K562 (cell line): ENCODE data around the gene ZNF804A. TPM values are rescaled to one million over a fixed set of nuclear protein-coding genes. Genes with fewer than 3 reads are reported as not detected.

Experiments
- ATAC-seq: fragments of 200-7000 bp; cut with Tn5 transposase; 3 replicates; pipeline ENCODE4 v1.9.1; 2020; ENCODE audit warnings: moderate library complexity
- BruUV-seq: library from RNA; stranded (reverse); fragments of 400-500 nt; replicated peaks from 2 replicates; lab custom pipeline; 2021; lab: Mats Ljungman, UMichigan
- CTCF ChIA-PET: fragments of 300-600 bp; formaldehyde crosslinking; extraction: SDS; loops from one replicate; lab custom pipeline; 2021; ENCODE audit warnings: low intra/inter-chr PET ratio; lab: Yijun Ruan, JAX
- POLR2A ChIA-PET: fragments of 300-600, 350-650 bp; sonication (Branson Sonifier 250); formaldehyde crosslinking; extraction: SDS; loops from one replicate; lab custom pipeline; 2021; ENCODE audit warnings: antibody characterized with exemption, inconsistent platforms; lab: Yijun Ruan, JAX
- DNase-seq, 4 experiments: peaks; one replicate each; pipeline versions ENCODE4 v3.0.0 to v3.0.0-alpha.2; 2011 to 2018; ENCODE audit warnings: low spot score in 3 of 4, mixed read lengths in 3 of 4; ENCODE audit errors: extremely low read depth in 1 of 4
- FAIRE-seq: peaks from 2 replicates; lab custom pipeline; 2011; peaks lifted over from hg19 to GRCh38; lab: Jason Lieb, UNC
- H2AFZ ChIP-seq: 2 replicates; pipeline ENCODE4 v1.6.0; 2011; ENCODE audit warnings: low read depth, low read length, control low read depth, inconsistent platforms
- H3K27ac ChIP-seq: fragments of 200-600 bp; 3 replicates; pipeline ENCODE4 v1.8.0; 2011; ENCODE audit warnings: low read depth, mild to moderate bottlenecking, control low read depth, inconsistent platforms, low read length, moderate library complexity, mixed read lengths; ENCODE audit errors: extremely low read depth
- H3K27me3 ChIP-seq, 2 experiments: fragments of 300-600 bp in 1 of 2; 2 replicates in 1 of 2; 3 replicates in 1 of 2; pipeline versions ENCODE4 v1.6.0 to v1.8.0; 2011; ENCODE audit warnings: inconsistent platforms in 2 of 2, low read length in 2 of 2, mild to moderate bottlenecking in 1 of 2, mixed read lengths in 1 of 2, moderate library complexity in 1 of 2; ENCODE audit not compliant: control insufficient read depth in 2 of 2, insufficient read depth in 2 of 2
- H3K36me3 ChIP-seq: fragments of 300-600 bp; 3 replicates; pipeline ENCODE4 v1.8.0; 2011; ENCODE audit warnings: mild to moderate bottlenecking, low read length, inconsistent platforms; ENCODE audit not compliant: control insufficient read depth, insufficient read depth
- H3K4me1 ChIP-seq, 2 experiments: fragments of 200-600 bp in 1 of 2; replicated peaks in 1 of 2; 2 replicates in 1 of 2; 3 replicates in 1 of 2; pipeline versions ENCODE4 v1.5.1 to v1.8.0; 2011; ENCODE audit warnings: inconsistent platforms in 2 of 2, low read length in 2 of 2, mild to moderate bottlenecking in 1 of 2, mixed read lengths in 1 of 2, moderate library complexity in 1 of 2; ENCODE audit not compliant: control insufficient read depth in 2 of 2, insufficient read depth in 2 of 2
- H3K4me2 ChIP-seq: 2 replicates; pipeline ENCODE4 v1.6.1; 2011; ENCODE audit warnings: low read length, control low read depth, inconsistent platforms, mixed read lengths; ENCODE audit not compliant: insufficient read depth
- H3K4me3 ChIP-seq: fragments of 200-600 bp; sonication (generic), shearing (Covaris generic); 2 replicates; pipeline ENCODE4 v1.5.1; 2016; ENCODE audit warnings: control low read depth, inconsistent platforms
- H3K79me2 ChIP-seq: fragments of 200-600 bp; 3 replicates; pipeline ENCODE4 v1.8.0; 2011; ENCODE audit warnings: low read length, inconsistent platforms; ENCODE audit not compliant: control insufficient read depth, insufficient read depth
- H3K9ac ChIP-seq, 2 experiments: 2 replicates each; pipeline versions ENCODE4 v1.6.0 to v1.6.1; 2011; ENCODE audit warnings: low read depth in 2 of 2, low read length in 2 of 2, control low read depth in 1 of 2, inconsistent platforms in 1 of 2, mild to moderate bottlenecking in 1 of 2, mixed read lengths in 1 of 2; ENCODE audit not compliant: insufficient read depth in 1 of 2
- H3K9me1 ChIP-seq: one replicate; pipeline ENCODE4 v1.6.0; 2011; ENCODE audit warnings: inconsistent platforms, mild to moderate bottlenecking, low read length, moderate library complexity; ENCODE audit not compliant: control insufficient read depth, insufficient read depth
- H3K9me3 ChIP-seq: replicated peaks from 2 replicates; pipeline ENCODE4 v1.5.1; 2011; ENCODE audit warnings: low read depth, low read length, inconsistent platforms; ENCODE audit not compliant: control insufficient read depth, insufficient read depth
- H4K20me1 ChIP-seq: replicated peaks from 2 replicates; pipeline ENCODE4 v1.6.1; 2011; ENCODE audit warnings: low read length, inconsistent platforms, mixed read lengths; ENCODE audit not compliant: control insufficient read depth, insufficient read depth
- COPS2 ChIP-seq: fragments of 450-650 bp; conservative IDR thresholded peaks from 2 replicates; pipeline ENCODE4 v1.6.1; 2016; ENCODE audit warnings: mild to moderate bottlenecking, moderate library complexity
- FOSL1 ChIP-seq: fragments of 200-800 bp; sonication (Bioruptor generic); conservative IDR thresholded peaks from 2 replicates; pipeline ENCODE4 v1.6.1; 2016; ENCODE audit warnings: missing genetic modification characterization, missing compliant biosample characterization
- GTF2A2 ChIP-seq: IDR thresholded peaks from 2 replicates; pipeline ENCODE4 v1.6.1; 2016; ENCODE audit warnings: mild to moderate bottlenecking, missing genetic modification characterization, missing compliant biosample characterization
- KLF16 ChIP-seq: IDR thresholded peaks from 2 replicates; pipeline ENCODE4 v1.6.1; 2016; ENCODE audit warnings: antibody characterized with exemption
- MNT ChIP-seq, 2 experiments: fragments of 450-650 bp; conservative IDR thresholded peaks; 2 replicates each; pipeline ENCODE4 v1.6.1; 2017; ENCODE audit warnings: mild to moderate bottlenecking in 2 of 2, moderate library complexity in 2 of 2
- PTRF ChIP-seq: fragments of 450-650 bp; IDR thresholded peaks from 2 replicates; pipeline ENCODE4 v1.6.1; 2016; ENCODE audit warnings: mild to moderate bottlenecking, missing genetic modification characterization, missing compliant biosample characterization
- SOX6 ChIP-seq: fragments of 450-650 bp; IDR thresholded peaks from 2 replicates; pipeline ENCODE4 v1.6.1; 2014; ENCODE audit warnings: mild to moderate bottlenecking
- TCF7L2 ChIP-seq: fragments of 150-350 bp; IDR thresholded peaks from 2 replicates; pipeline ENCODE4 v1.6.1; 2016; ENCODE audit warnings: low read depth, mild to moderate bottlenecking, low read length, moderate library complexity
- ZFPM2 ChIP-seq: fragments of 250-450 bp; sonication (Bioruptor Pico); IDR thresholded peaks from 2 replicates; pipeline ENCODE4 v1.5.1; 2022; ENCODE audit warnings: mild to moderate bottlenecking
- ZNF121 ChIP-seq: sonication (generic); formaldehyde crosslinking; conservative IDR thresholded peaks from 2 replicates; pipeline ENCODE4 v1.8.0; 2022; ENCODE audit warnings: missing genetic modification reagents
- in situ Hi-C: fragments of 300-500 bp; cut with MboI; formaldehyde crosslinking; loops from 4 replicates; pipeline ENCODE4 v1.15.0; 2018; ENCODE audit warnings: inconsistent platforms, mixed read lengths
- intact Hi-C: fragments of 100-400 bp; cut with micrococcal nuclease; formaldehyde crosslinking; loops from 2 replicates; pipeline ENCODE4 v1.14.2; 2022
- polyA plus RNA-seq, 8 experiments: library from polyadenylated mRNA; depleted of rRNA in 4 of 8; stranded (reverse) in 5 of 8; unstranded in 3 of 8; fragments of >200 nt; fragmentation: Nextera tagmentation in 2 of 8; fragmentation: Illumina TruSeq in 1 of 8; extraction: Ambion mirVana in 2 of 8; extraction: Trizol in 1 of 8; gene quantifications; 2 replicates each; pipeline versions ENCODE4 v1.2.1 to v1.2.3, GENCODE V29; 2011 to 2014; ENCODE audit warnings: inconsistent platforms in 1 of 8, missing spikeins in 1 of 8
- total RNA-seq, 7 experiments: library from RNA; depleted of rRNA in 6 of 7; stranded (reverse); fragments of >200 nt in 6 of 7; fragmentation: Illumina TruSeq in 2 of 7; extraction: Trizol in 2 of 7; gene quantifications; 2 replicates each; pipeline versions ENCODE4 v1.2.1 to v1.2.3, GENCODE V29; 2011 to 2021; ENCODE audit warnings: low replicate concordance in 1 of 7

Gene ZNF804A
- total and polyA plus RNA-seq, 9 of the 15 experiments (the other 6 are each of a cell fraction or from before 2014, with no cell fraction given): 0.01 to 1.2 (median 0.73) TPM

- no TSS peak for BruUV-seq
- intact Hi-C loops (no loop called here), in situ Hi-C loops (no loop called here)
- Histone ChIP-seq H3K27me3 (no peaks in the 10 kb centered on the region), H3K4me3 (no peak overlapping the region), H3K9me1 (no peaks in the 10 kb centered on the region), H3K4me1 (no peaks in the 10 kb centered on the region), H4K20me1 (no peaks in the 10 kb centered on the region), H3K27ac (no peak overlapping the region), H2AFZ (no peak overlapping the region), H3K36me3 (no peaks in the 10 kb centered on the region), H3K9me3 (no peaks in the 10 kb centered on the region; the same call in 1 of the 2 replicates), H3K9ac (no peak overlapping the region), H3K4me2 (no peak overlapping the region), H3K79me2 (no peaks in the 10 kb centered on the region)
- POLR2A ChIA-PET: no interaction called here
- FAIRE-seq: no peak
- CTCF ChIA-PET: no interaction called here
- no peak for ATAC-seq
- no peak for DNase-seq
- no peak for TF ChIP-seq GTF2A2 (tag)
- TF ChIP-seq MNT (conservative IDR thresholded peaks at IDR 0.05): no peak
- TF ChIP-seq COPS2: no peak
- no peak for TF ChIP-seq ZFPM2 (CRISPR knock-in tag)
- TF ChIP-seq TCF7L2: no peak
- TF ChIP-seq FOSL1 (tag): no peak
- no peak for TF ChIP-seq SOX6
- TF ChIP-seq KLF16: no peak
- no peak for TF ChIP-seq PTRF (tag)
- TF ChIP-seq ZNF121: no peak
Measured at GRCh38 chr2:184936761-184937160, 338.4 kb downstream of the ZNF804A start.
